AG09309 (cell line): Measurements from ENCODE around the gene TBRG1.
"Not testable (repeated sequence)": the region's sequence is repeated elsewhere in the genome, so short reads cannot be mapped to it uniquely, and the experiment has no call there.

ENCODE experiments used
- DNase-seq: peaks from one replicate; pipeline ENCODE4 v3.0.0-alpha.2; 2010; ENCODE audit warnings: low read depth
- H3K4me3 ChIP-seq: 2 replicates; pipeline ENCODE4 v1.5.1; 2011; ENCODE audit warnings: mild to moderate bottlenecking, low read depth, low read length, moderate library complexity; ENCODE audit not compliant: control insufficient read depth
- TF ChIP-seq, protein P1 (sequence below): IDR thresholded peaks from 2 replicates; pipeline ENCODE4 v1.5.1; 2011; ENCODE audit warnings: mild to moderate bottlenecking, low read depth, low read length, inconsistent platforms; ENCODE audit not compliant: insufficient read depth, control insufficient read depth; ENCODE audit errors: missing control alignments

Gene TBRG1

DNA sequence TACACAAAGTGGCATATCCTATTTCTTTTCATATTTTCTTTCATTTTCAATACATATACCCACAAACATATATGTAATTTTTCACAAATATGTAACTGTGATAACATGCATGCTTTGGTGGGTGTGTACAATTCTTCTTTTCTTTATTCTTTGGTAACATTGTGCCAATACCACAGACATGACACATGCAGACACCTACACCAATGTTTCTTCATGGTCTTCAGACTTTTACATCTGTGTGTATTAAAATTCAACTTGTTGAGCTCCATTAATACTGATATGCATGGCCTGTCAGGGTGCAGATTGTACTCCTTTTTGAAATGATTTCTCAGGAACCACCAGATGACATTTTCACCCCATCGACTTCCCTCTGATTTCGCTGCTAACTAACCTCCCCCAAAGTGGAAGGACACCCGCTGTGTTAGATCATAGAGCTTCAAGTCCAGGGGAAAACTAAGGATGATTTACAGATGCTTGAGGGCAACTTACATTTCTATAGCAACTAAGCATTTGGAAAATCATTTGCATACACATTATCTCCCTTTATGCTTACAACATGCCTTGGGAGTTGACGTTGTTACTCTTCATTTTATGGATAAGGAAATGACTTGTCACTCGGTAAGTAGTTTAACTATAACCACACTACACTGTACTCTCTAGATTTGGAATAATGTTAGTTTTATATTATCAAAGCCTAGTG lies 21.9 kb upstream of the TBRG1 start:
- no peak overlapping the region for H3K4me3 ChIP-seq
- DNase-seq, result no peak
- TF ChIP-seq, protein P1, sequence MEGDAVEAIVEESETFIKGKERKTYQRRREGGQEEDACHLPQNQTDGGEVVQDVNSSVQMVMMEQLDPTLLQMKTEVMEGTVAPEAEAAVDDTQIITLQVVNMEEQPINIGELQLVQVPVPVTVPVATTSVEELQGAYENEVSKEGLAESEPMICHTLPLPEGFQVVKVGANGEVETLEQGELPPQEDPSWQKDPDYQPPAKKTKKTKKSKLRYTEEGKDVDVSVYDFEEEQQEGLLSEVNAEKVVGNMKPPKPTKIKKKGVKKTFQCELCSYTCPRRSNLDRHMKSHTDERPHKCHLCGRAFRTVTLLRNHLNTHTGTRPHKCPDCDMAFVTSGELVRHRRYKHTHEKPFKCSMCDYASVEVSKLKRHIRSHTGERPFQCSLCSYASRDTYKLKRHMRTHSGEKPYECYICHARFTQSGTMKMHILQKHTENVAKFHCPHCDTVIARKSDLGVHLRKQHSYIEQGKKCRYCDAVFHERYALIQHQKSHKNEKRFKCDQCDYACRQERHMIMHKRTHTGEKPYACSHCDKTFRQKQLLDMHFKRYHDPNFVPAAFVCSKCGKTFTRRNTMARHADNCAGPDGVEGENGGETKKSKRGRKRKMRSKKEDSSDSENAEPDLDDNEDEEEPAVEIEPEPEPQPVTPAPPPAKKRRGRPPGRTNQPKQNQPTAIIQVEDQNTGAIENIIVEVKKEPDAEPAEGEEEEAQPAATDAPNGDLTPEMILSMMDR, result no peak

DNA sequence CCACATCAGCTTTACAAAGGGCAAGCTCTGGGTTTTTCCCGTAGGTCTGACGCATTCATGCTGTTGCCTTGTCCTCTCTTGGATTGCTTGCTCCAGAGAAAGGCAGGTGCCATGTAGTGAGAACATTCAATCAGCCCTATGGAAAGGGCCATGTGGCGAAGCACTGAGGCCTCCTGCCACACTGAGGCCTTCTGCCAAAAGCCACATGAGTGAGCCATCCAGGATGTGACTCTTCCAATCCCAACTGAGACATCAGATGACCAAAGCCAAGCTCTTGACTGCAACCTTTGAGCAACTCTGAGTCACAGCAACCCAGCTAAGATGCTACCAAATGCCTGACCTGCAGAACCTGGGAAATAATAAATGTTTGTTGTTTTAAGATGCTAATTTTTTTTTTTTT lies 20.5 kb upstream of the TBRG1 start:
- DNase-seq, result no peak
- H3K4me3 ChIP-seq, result no peak overlapping the region
- TF ChIP-seq, protein P1, result no peak

DNA sequence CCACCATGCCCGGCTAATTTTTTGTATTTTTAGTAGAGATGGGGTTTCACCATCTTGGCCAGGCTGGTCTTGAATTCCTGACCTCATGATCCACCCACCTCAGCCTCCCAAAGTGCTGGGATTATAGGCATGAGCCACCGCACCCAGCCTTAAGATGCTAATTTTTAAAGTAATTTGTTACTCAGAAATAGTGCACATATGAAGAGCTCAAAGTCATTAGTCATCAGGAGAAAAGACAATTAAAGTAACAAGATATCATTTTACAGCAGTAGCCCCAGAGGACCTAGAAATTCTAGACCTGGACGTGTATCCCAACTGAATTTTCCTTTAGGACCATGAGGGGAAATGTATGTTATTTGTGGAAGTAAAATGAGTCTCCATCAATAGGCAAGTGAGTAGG lies 19.9 kb upstream of the TBRG1 start:
- H3K4me3 ChIP-seq, DNase-seq: not testable (repeated sequence)

DNA sequence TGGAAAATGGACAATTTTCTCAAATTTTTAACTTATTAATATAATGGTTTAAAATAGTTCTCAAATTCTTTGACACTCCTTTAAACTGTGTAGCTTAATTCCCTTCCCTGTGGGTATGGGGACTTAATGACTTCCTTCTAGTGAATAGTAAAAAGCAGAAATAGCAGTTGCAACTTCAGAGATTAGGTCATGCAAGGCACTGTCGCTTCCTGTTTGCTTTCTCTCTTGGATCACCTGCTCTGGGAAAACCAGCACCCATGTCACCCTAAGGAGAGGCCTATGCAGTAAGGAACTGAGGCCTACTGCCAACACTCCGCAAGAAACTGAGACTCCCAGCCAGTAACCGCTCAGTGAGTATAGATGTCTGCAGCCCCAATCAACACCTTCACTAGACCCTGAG lies 16.9 kb upstream of the TBRG1 start:
- TF ChIP-seq, protein P1, result no peak
- no peak for DNase-seq
- H3K4me3 ChIP-seq, result no peak overlapping the region

DNA sequence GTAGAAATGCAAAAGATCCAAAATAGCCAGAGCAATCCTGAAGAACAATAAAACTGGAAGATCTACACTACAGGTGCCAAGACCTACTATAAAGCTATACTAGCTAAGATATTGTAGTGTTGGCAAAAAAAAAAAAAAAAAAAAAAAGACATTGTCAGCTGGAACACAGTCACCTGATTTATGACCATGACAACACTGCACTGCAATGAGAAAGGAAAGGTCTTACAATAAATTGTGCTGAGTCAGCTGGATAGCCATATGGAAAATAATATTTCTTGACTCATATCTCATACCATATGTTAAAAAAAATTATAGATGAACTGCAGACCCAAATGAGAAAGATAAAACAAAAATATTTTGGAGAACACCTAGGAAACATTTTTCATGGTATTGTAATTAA lies 14.5 kb upstream of the TBRG1 start:
- TF ChIP-seq, protein P1, result no peak
- H3K4me3 ChIP-seq, result no peak overlapping the region
- no peak for DNase-seq

DNA sequence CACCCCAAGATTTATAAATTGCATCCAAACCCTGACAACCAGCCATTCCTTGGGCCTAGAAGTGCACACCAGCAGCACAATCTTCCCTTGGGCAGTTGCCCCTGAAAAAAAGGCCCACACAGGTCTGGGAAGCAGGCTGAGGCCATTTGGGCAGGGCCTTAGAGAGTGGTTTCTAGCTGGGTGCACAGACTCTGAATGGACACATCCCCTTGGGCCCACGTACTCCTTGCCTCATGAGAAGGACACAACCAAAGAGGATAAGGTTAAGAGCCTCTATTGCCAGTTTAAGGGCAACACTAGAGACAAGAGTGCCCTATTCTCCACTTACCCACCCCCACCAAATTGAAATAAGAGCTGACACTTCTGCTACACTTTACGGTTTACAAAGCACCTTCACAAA lies 12.4 kb upstream of the TBRG1 start:
- no peak for DNase-seq
- no peak overlapping the region for H3K4me3 ChIP-seq
- TF ChIP-seq, protein P1, result no peak

DNA sequence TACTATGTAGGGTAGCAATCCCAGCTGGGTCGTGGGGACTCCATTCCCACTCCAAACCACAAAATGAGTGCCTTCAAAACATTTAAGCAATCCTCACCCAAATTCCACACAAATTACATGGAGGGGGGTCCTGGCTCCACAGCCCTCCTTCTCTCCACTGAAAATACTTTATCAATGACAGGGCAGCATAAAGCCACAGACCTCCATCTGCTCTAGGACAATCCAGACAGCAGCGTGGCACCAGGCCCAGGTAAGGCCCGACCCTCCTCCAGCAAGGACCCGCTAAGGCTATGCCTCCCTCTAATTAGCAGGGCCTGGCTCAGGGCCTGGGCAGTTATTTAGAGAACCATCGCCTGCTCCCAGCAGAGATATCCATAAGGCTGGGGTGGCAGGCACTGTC lies 11.6 kb upstream of the TBRG1 start, which contains the start of gene PANX3:
Gene PANX3 (plus strand): TSS at position 365 of the 400 bp plus-strand sequence. CDS start 129 bp downstream, outside the sequence.
- DNase-seq, result no peak
- TF ChIP-seq, protein P1, result no peak
- no peak within 1 kb of the TSS for H3K4me3 ChIP-seq
